GM12891 (cell line): ENCODE results near the gene PLGRKT.

ENCODE experiments used
- DNase-seq: peaks from one replicate; pipeline ENCODE4 v3.0.0; 2011; ENCODE audit warnings: low spot score; ENCODE audit not compliant: insufficient read length
- FAIRE-seq: peaks from 2 replicates; lab custom pipeline; 2011; peaks lifted over from hg19 to GRCh38; lab: Jason Lieb, UNC
- PAX5 ChIP-seq: IDR thresholded peaks from 2 replicates; pipeline ENCODE4 v1.6.1; 2011; ENCODE audit warnings: low read length, moderate library complexity, mild to moderate bottlenecking; ENCODE audit not compliant: insufficient read depth, severe bottlenecking
- POLR2A ChIP-seq: IDR thresholded peaks from 2 replicates; pipeline ENCODE4 v1.6.1; 2011; ENCODE audit warnings: low read depth, low read length, control low read depth
- POLR2AphosphoS5 ChIP-seq: IDR thresholded peaks from 2 replicates; pipeline ENCODE4 v1.6.1; 2011; ENCODE audit warnings: low read depth, low read length, control low read depth
- POU2F2 ChIP-seq: IDR thresholded peaks from 2 replicates; pipeline ENCODE4 v1.6.1; 2011; ENCODE audit warnings: low read depth, mild to moderate bottlenecking, control low read depth, low read length, moderate library complexity
- SPI1 ChIP-seq: IDR thresholded peaks from 2 replicates; pipeline ENCODE4 v1.6.1; 2011; ENCODE audit warnings: low read depth, low read length, control low read depth
- TAF1 ChIP-seq: IDR thresholded peaks from 2 replicates; pipeline ENCODE4 v1.6.1; 2011; ENCODE audit warnings: low read depth, low read length, control low read depth

The PLGRKT gene

GRCh38 chr9:5453004-5453403, 15.3 kb upstream of the PLGRKT start:
- TF ChIP-seq PAX5, result no peak
- no peak for TF ChIP-seq POU2F2
- TF ChIP-seq SPI1, result no peak
- TF ChIP-seq POLR2AphosphoS5, result no peak
- no peak for TF ChIP-seq TAF1
- no peak for TF ChIP-seq POLR2A
- no peak for FAIRE-seq
- DNase-seq, result no peak

DNA sequence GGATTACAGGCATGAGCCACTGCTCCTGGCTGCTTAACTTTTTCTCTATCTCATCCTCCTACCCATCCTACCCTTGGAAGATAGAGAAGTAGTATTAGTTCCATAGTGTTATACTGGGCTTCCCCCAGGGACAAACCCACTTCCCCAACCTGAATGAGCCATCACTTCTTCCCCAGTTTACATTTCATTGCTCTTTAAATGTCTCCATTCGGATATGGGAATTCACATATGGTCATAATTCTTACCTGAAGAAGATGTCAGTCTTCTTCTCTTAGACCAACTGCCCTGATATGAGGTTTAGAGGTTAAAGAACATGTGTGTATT, 14.5 kb upstream of the PLGRKT start:
- no peak for TF ChIP-seq POU2F2
- peak; percentile 58 for TF ChIP-seq SPI1
- TF ChIP-seq TAF1, result no peak
- no peak for TF ChIP-seq POLR2AphosphoS5
- peak; percentile 72 for FAIRE-seq
- no peak for DNase-seq

- DNase-seq (no peak), FAIRE-seq (peak; percentile 98)
- peak; percentile 80 for TF ChIP-seq POU2F2
- peak; percentile 92 for TF ChIP-seq TAF1
- peak; percentile 92 for TF ChIP-seq POLR2AphosphoS5
- no peak for TF ChIP-seq PAX5
- TF ChIP-seq POLR2A, result peak; percentile 90
- TF ChIP-seq SPI1, result no peak
These were observed 12.8 kb upstream of the PLGRKT start, which contains the start of gene CD274 for GRCh38 chr9:5450359-5451091. TSS of gene CD274 (plus strand) at chr9:5450542. CDS start at chr9:5456114, 5,572 bp downstream.

GRCh38 chr9:5449521-5450358, 12.0 kb upstream of the PLGRKT start:
- peak; percentile 59 for FAIRE-seq
- no peak for DNase-seq

DNA sequence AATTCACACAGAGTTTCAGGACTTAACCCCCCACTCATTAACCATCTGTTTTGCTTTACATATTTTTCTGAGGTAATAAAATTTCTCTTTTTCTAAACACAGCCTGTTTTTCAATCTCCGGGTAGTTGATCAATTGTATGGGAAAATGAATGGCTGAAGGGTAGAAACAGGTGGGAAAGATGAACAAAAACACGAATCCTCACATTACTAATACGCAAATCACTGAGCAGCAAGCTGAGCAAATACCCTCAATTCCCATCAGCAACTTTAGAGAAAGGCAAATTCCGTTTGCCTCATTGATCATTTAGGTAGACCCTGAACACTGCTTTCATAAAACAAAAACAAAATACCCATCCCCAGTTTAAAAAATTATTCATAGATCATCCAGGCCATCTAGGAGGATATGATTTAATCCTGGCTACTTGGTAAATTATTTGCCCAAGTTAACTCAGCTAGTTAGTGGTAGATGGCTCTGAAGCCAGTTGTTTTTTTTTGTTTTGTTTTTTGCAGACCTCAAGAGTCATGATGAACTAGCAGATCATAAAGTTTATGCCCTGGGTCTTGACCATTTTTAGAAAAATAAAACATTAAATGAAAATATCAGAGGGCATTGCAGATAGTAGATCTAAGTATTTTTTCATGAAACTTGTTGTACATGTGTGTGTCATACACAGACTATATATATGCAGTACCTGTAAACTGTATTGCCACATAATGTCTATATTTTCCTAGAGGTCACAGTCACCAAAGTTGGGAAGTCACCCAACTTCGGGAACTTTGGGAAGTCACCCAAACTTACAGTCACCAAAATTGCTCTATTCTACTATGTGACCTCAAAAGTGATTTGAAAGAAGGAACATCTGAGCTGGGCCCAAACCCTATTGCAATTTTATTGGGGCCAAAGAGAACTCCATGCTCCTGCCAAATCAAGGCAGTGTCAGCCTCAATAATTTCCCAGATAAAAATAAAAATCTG, 11.0 kb upstream of the PLGRKT start:
- DNase-seq (no peak), FAIRE-seq (peak; percentile 40)
- TF ChIP-seq SPI1 (no peak), POLR2AphosphoS5 (no peak), POLR2A (no peak), PAX5 (no peak), TAF1 (no peak), POU2F2 (no peak)

More at GRCh38 chr9:5449521-5450358, 12.0 kb upstream of the PLGRKT start:
- TF ChIP-seq POLR2A (no peak), SPI1 (peak; percentile 30; the same call in 1 of the 2 replicates)

GRCh38 chr9:5448016-5448415, 10.3 kb upstream of the PLGRKT start:
- no peak for DNase-seq
- TF ChIP-seq SPI1, result no peak
- no peak for TF ChIP-seq POLR2AphosphoS5
- no peak for TF ChIP-seq PAX5
- TF ChIP-seq TAF1, result no peak
- no peak for TF ChIP-seq POU2F2
- no peak for FAIRE-seq

DNA sequence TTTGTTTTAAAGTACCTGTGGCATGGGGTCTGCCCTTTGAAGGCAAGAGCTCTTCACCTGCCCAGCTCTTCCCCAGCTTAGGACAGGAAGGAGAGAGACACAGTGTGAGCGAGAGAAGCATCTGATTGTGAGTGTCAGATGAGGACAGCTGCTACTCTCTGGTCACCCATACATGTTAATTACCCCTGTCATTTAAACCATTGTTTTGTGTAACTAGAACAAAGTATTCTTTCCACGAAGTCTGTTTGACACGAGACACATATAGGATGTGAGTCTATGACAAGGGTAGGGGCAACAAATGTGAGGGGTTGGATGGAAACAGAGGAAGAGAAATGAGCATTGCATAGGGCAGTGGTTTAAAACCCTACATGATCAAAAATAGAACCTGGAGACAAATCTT, 9.6 kb upstream of the PLGRKT start:
- DNase-seq (no peak), FAIRE-seq (peak; percentile 69)
- TF ChIP-seq POLR2AphosphoS5 (no peak), PAX5 (no peak), TAF1 (no peak), POU2F2 (no peak), SPI1 (no peak), POLR2A (no peak)

- TF ChIP-seq POLR2A (no peak), SPI1 (no peak), TAF1 (no peak), PAX5 (no peak), POLR2AphosphoS5 (no peak), POU2F2 (no peak)
- DNase-seq (no peak), FAIRE-seq (peak; percentile 61)
These were observed 8.9 kb upstream of the PLGRKT start for GRCh38 chr9:5446451-5447236.
